HepG2 (cell line): Measurements from ENCODE around the gene METTL23. TPM values are rescaled to one million over a fixed set of nuclear protein-coding genes. Genes with fewer than 3 reads are reported as not detected.

ENCODE experiments used
- ARID4A ChIP-seq: sonication (generic); formaldehyde crosslinking; IDR thresholded peaks from 2 replicates; pipeline ENCODE4 v1.5.0; 2020; ENCODE audit warnings: mild to moderate bottlenecking, missing genetic modification reagents, borderline replicate concordance
- GABPB1 ChIP-seq: IDR thresholded peaks from 2 replicates; pipeline ENCODE4 v1.6.1; 2016; ENCODE audit warnings: mild to moderate bottlenecking, missing genetic modification reagents, moderate library complexity, missing compliant biosample characterization
- HNRNPLL ChIP-seq: fragments of 200-400 bp; formaldehyde crosslinking; IDR thresholded peaks from 2 replicates; pipeline ENCODE4 v1.6.1; 2017; ENCODE audit warnings: mild to moderate bottlenecking, low read depth, low read length; ENCODE audit not compliant: poor library complexity, severe bottlenecking
- KDM3A ChIP-seq: IDR thresholded peaks from 2 replicates; pipeline ENCODE4 v1.6.1; 2018; ENCODE audit warnings: low read depth, missing compliant biosample characterization
- NCOA2 ChIP-seq: sonication (generic); formaldehyde crosslinking; IDR thresholded peaks from 2 replicates; pipeline ENCODE4 v1.8.0; 2022; ENCODE audit warnings: inconsistent platforms
- PHF21A ChIP-seq: sonication (generic); formaldehyde crosslinking; IDR thresholded peaks from 2 replicates; pipeline ENCODE4 v1.5.0; 2020; ENCODE audit warnings: mild to moderate bottlenecking, missing genetic modification reagents
- PRDM15 ChIP-seq: sonication (generic); formaldehyde crosslinking; IDR thresholded peaks from 2 replicates; pipeline ENCODE4 v1.4.0; 2020; ENCODE audit warnings: missing genetic modification reagents
- RXRB ChIP-seq: IDR thresholded peaks from 2 replicates; pipeline ENCODE4 v1.6.1; 2016; ENCODE audit warnings: borderline replicate concordance, missing genetic modification reagents, missing compliant biosample characterization
- SIN3A ChIP-seq: IDR thresholded peaks from 2 replicates; pipeline ENCODE4 v1.6.1; 2011; ENCODE audit warnings: low read depth, mild to moderate bottlenecking, control low read depth, low read length, borderline replicate concordance
- ZBTB38 ChIP-seq: sonication (generic); formaldehyde crosslinking; IDR thresholded peaks from 2 replicates; pipeline ENCODE4 v1.5.1; 2020; ENCODE audit warnings: mild to moderate bottlenecking, missing genetic modification reagents
- ZNF18 ChIP-seq: sonication (generic); formaldehyde crosslinking; IDR thresholded peaks from 2 replicates; pipeline ENCODE4 v1.8.0; 2022; ENCODE audit warnings: mild to moderate bottlenecking, missing genetic modification reagents; ENCODE audit not compliant: insufficient replicate concordance
- ZNF605 ChIP-seq: sonication (generic); formaldehyde crosslinking; IDR thresholded peaks from 2 replicates; pipeline ENCODE4 v1.8.0; 2022; ENCODE audit warnings: mild to moderate bottlenecking, missing genetic modification reagents
- ZNF670 ChIP-seq: sonication (generic); formaldehyde crosslinking; IDR thresholded peaks from 2 replicates; pipeline ENCODE4 v1.8.0; 2022; ENCODE audit warnings: mild to moderate bottlenecking, missing genetic modification reagents, borderline replicate concordance
- ZNF777 ChIP-seq: sonication (generic); formaldehyde crosslinking; IDR thresholded peaks from 2 replicates; pipeline ENCODE4 v1.4.0; 2020; ENCODE audit warnings: missing genetic modification reagents
- ZNF782 ChIP-seq: sonication (generic); formaldehyde crosslinking; IDR thresholded peaks from 2 replicates; pipeline ENCODE4 v1.4.0; 2020; ENCODE audit warnings: missing genetic modification reagents, mild to moderate bottlenecking, borderline replicate concordance
- ZSCAN20 ChIP-seq: sonication (generic); formaldehyde crosslinking; IDR thresholded peaks from 2 replicates; pipeline ENCODE4 v1.4.0; 2020; ENCODE audit warnings: missing genetic modification reagents, mild to moderate bottlenecking, borderline replicate concordance
- polyA plus RNA-seq, 8 experiments: library from polyadenylated mRNA; depleted of rRNA in 3 of 8; stranded (reverse) in 7 of 8; unstranded in 1 of 8; fragments of >200 nt; fragmentation: Illumina TruSeq in 4 of 8; extraction: Trizol in 4 of 8; gene quantifications; 2 replicates each; pipeline versions ENCODE4 v1.2.1 to v1.2.3, GENCODE V29; 2011 to 2016; ENCODE audit warnings: low read depth in 4 of 8, missing spikeins in 1 of 8, mixed read lengths in 1 of 8; ENCODE audit not compliant: insufficient read depth in 1 of 8
- total RNA-seq, 5 experiments: library from RNA; depleted of rRNA; stranded (reverse); fragments of >200 nt; fragmentation: Illumina TruSeq; extraction: Trizol; gene quantifications; 2 replicates each; pipeline ENCODE4 v1.2.3, GENCODE V29; 2016; ENCODE audit warnings: low read depth in 1 of 5

The METTL23 gene
- total and polyA plus RNA-seq, 2 of the 13 experiments (the other 11 are each of a cell fraction or from before 2014, with no cell fraction given), result 39.9 to 104 TPM

GRCh38 chr17:76696763-76697701 is 29.6 kb upstream of the METTL23 start (continued):
- TF ChIP-seq PRDM15, result no peak
- no peak; the same call in 1 of the 2 replicates for TF ChIP-seq KDM3A (CRISPR knock-in tag)
- TF ChIP-seq ZNF605 (CRISPR knock-in tag), result 0 out of 2 replicates have a peak, but pooled peaks have one; percentile 49
- TF ChIP-seq ZBTB38 (CRISPR knock-in tag), result peak; percentile 100
- TF ChIP-seq ZNF777, result no peak
- TF ChIP-seq ZNF670, result peak; percentile 61; the same call in 1 of the 2 replicates
- TF ChIP-seq HNRNPLL, result no peak
- TF ChIP-seq ARID4A, result peak; percentile 41; the same call in 1 of the 2 replicates
- TF ChIP-seq PHF21A (CRISPR knock-in tag), result peak; percentile 14; the same call in 1 of the 2 replicates
- TF ChIP-seq ZSCAN20 (CRISPR knock-in tag), result no peak
- TF ChIP-seq NCOA2, result peak; percentile 70
- peak; percentile 81 for TF ChIP-seq RXRB (CRISPR knock-in tag)
- no peak for TF ChIP-seq ZNF782 (CRISPR knock-in tag)
- no peak for TF ChIP-seq SIN3A
- TF ChIP-seq GABPB1 (CRISPR knock-in tag), result peak; percentile 65
- TF ChIP-seq ZNF18 (CRISPR knock-in tag), result peak; percentile 47
